ENCODE data around the gene TGDS. TPM values are rescaled to one million over a fixed set of nuclear protein-coding genes. Genes with fewer than 3 reads are reported as not detected.

The TGDS gene
- total RNA-seq, 1 donor from 2014 or later: 8.4 TPM

DNA sequence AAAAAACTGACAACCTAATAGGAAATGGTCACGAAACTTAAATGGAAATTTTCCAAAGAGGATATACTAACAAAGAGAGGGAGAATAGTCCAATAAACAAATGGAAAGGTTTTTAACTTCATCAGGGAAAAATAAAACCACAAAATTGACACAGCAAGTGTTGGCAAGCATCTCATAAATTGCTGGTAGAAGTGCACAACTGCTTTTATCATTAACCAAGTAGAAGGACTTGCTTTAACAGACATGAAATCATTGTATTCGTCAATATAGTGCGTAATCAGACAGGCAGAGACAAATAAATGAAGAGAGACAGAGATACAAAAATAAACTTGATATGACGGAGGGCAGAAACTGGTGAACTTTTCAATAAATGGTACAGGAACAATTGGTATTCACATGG is 7.4 kb downstream of the TGDS start:
- no peaks in the 10 kb centered on the region for H3K27me3 Mint-ChIP-seq (ENCODE audit: low read depth)
- no peaks in the 10 kb centered on the region for H3K9me3 Mint-ChIP-seq (ENCODE audit: low read depth)
- TF ChIP-seq, protein P1, sequence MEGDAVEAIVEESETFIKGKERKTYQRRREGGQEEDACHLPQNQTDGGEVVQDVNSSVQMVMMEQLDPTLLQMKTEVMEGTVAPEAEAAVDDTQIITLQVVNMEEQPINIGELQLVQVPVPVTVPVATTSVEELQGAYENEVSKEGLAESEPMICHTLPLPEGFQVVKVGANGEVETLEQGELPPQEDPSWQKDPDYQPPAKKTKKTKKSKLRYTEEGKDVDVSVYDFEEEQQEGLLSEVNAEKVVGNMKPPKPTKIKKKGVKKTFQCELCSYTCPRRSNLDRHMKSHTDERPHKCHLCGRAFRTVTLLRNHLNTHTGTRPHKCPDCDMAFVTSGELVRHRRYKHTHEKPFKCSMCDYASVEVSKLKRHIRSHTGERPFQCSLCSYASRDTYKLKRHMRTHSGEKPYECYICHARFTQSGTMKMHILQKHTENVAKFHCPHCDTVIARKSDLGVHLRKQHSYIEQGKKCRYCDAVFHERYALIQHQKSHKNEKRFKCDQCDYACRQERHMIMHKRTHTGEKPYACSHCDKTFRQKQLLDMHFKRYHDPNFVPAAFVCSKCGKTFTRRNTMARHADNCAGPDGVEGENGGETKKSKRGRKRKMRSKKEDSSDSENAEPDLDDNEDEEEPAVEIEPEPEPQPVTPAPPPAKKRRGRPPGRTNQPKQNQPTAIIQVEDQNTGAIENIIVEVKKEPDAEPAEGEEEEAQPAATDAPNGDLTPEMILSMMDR (IDR thresholded peaks at IDR 0.05): no peak
- peaks cover 25% of the 10 kb centered on the region for H3K36me3 Mint-ChIP-seq (ENCODE audit: low read depth)
- H3K27ac Mint-ChIP-seq (ENCODE audit: unreplicated experiment): no peak overlapping the region
- no peak for DNase-seq (ENCODE audit: low spot score)
- H3K4me1 Mint-ChIP-seq (ENCODE audit: low read depth): peaks cover 5% of the 10 kb centered on the region
- H3K4me3 Mint-ChIP-seq (ENCODE audit: unreplicated experiment): no peak overlapping the region

DNA sequence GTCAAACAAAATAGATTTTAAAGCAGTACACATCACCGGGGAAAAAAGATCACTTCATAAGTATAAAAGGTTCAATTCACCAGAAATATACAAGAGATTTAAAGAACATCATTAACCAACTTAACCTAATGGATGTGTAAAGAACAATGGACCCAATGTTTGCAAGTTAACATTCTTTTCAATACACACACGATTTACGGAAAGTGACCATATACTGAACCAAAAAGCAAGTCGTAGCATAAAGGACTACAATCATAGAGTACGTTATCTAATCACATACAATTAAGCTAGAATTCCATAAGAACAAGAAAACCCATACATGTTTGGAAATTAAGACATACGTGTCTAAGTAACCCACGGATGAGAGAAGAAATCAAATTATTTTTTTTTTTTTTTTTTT is 9.6 kb downstream of the TGDS start:
- no peaks in the 10 kb centered on the region for H3K4me1 Mint-ChIP-seq (ENCODE audit: low read depth)
- H3K36me3 Mint-ChIP-seq (ENCODE audit: low read depth): peaks cover 30% of the 10 kb centered on the region
- TF ChIP-seq, protein P1 (IDR thresholded peaks at IDR 0.05): no peak
- no peak overlapping the region for H3K27ac Mint-ChIP-seq (ENCODE audit: unreplicated experiment)
- DNase-seq (ENCODE audit: low spot score): no peak
- H3K27me3 Mint-ChIP-seq (ENCODE audit: low read depth): no peaks in the 10 kb centered on the region
- H3K4me3 Mint-ChIP-seq (ENCODE audit: unreplicated experiment): no peak overlapping the region
- no peaks in the 10 kb centered on the region for H3K9me3 Mint-ChIP-seq (ENCODE audit: low read depth)

- Mint-ChIP-seq H3K27me3 (ENCODE audit: low read depth) (no peaks in the 10 kb centered on the region), H3K27ac (ENCODE audit: unreplicated experiment) (no peak overlapping the region), H3K9me3 (ENCODE audit: low read depth) (no peaks in the 10 kb centered on the region), H3K4me3 (ENCODE audit: unreplicated experiment) (no peak overlapping the region), H3K4me1 (ENCODE audit: low read depth) (no peaks in the 10 kb centered on the region), H3K36me3 (ENCODE audit: low read depth) (peaks cover 34% of the 10 kb centered on the region)
- no peak for DNase-seq (ENCODE audit: low spot score)
- TF ChIP-seq, protein P1 (IDR thresholded peaks at IDR 0.05): no peak
Observed at GRCh38 chr13:94585543-94586101, 10.3 kb downstream of the TGDS start.

DNA sequence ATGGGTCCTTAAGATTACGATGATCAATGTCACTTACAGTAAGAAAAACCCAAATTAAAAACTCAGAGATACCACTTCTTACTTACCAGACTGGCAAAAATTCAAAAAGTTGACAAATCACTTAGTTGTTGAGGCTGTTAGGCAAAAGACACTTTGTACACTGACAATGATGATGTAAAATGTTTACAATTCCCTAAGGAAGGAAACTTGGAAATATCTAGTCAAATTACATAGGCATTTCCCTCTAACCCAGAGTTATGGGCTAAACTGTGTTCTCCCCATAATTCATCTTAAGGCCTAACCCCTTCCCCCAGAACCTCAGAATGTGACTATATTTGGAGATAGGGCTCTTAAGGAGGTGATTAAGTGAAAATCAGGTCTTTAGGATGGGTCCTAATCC is 12.0 kb downstream of the TGDS start:
- DNase-seq (ENCODE audit: low spot score): no peak
- no peaks in the 10 kb centered on the region for H3K27me3 Mint-ChIP-seq (ENCODE audit: low read depth)
- no peaks in the 10 kb centered on the region for H3K9me3 Mint-ChIP-seq (ENCODE audit: low read depth)

DNA sequence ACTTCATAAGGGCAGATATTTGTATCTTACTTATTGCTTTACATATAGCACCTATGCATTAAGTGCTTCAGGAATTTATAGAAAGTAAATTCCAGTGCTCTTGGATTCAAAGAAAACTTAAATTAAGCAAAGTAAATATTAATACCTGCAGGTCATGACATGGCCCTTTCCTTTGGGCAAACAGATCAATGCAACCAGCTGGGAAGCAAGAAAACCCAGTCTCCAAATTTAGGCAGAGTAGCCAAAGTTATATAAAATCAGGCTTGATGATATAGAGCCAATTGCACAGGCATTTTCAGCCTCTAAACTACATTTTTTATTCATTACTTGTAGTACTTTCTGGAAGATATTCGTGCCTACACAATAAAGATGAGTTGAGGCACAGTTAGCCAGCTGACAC is 16.9 kb downstream of the TGDS start:
- H3K9me3 Mint-ChIP-seq (ENCODE audit: low read depth): no peaks in the 10 kb centered on the region
- no peak for DNase-seq (ENCODE audit: low spot score)
- H3K27me3 Mint-ChIP-seq (ENCODE audit: low read depth): no peaks in the 10 kb centered on the region
- no peak overlapping the region for H3K4me3 Mint-ChIP-seq (ENCODE audit: unreplicated experiment)
- no peaks in the 10 kb centered on the region for H3K4me1 Mint-ChIP-seq (ENCODE audit: low read depth)
- TF ChIP-seq, protein P1 (IDR thresholded peaks at IDR 0.05): no peak
- H3K27ac Mint-ChIP-seq (ENCODE audit: unreplicated experiment): no peak overlapping the region
- H3K36me3 Mint-ChIP-seq (ENCODE audit: low read depth): peaks cover 36% of the 10 kb centered on the region

More for the DNA sequence above, 12.0 kb downstream of the TGDS start:
- TF ChIP-seq, protein P1 (IDR thresholded peaks at IDR 0.05): no peak
- Mint-ChIP-seq H3K36me3 (ENCODE audit: low read depth) (peaks cover 37% of the 10 kb centered on the region), H3K27ac (ENCODE audit: unreplicated experiment) (no peak overlapping the region), H3K4me1 (ENCODE audit: low read depth) (no peaks in the 10 kb centered on the region), H3K4me3 (ENCODE audit: unreplicated experiment) (no peak overlapping the region)
